H9 (cell line): ENCODE measurements around the gene KPNA2. TPM values are rescaled to one million over a fixed set of nuclear protein-coding genes. Genes with fewer than 3 reads are reported as not detected.

Experiments
- DNase-seq: peaks from one replicate; pipeline ENCODE4 v3.0.0-alpha.2; 2017
- H2AFZ ChIP-seq: one replicate; pipeline ENCODE4 v1.6.1; 2013; ENCODE audit warnings: mild to moderate bottlenecking, low read length, control low read depth, moderate library complexity
- H2AK5ac ChIP-seq: 2 replicates; pipeline ENCODE4 v1.6.1; 2013; ENCODE audit warnings: low read length, control low read depth, mixed read lengths; ENCODE audit not compliant: insufficient read length
- H2BK120ac ChIP-seq: one replicate; pipeline ENCODE4 v1.6.1; 2013; ENCODE audit warnings: low read depth, mild to moderate bottlenecking, low read length, control low read depth, inconsistent platforms; ENCODE audit not compliant: poor library complexity, severe bottlenecking
- H2BK12ac ChIP-seq: 2 replicates; pipeline ENCODE4 v1.6.1; 2013; ENCODE audit warnings: low read length, control low read depth, mixed read lengths, low read depth; ENCODE audit not compliant: insufficient read length
- H2BK15ac ChIP-seq: 2 replicates; pipeline ENCODE4 v1.6.1; 2013; ENCODE audit warnings: low read depth, low read length, control low read depth
- H2BK20ac ChIP-seq: one replicate; pipeline ENCODE4 v1.6.1; 2013; ENCODE audit warnings: low read depth, mild to moderate bottlenecking, low read length, control low read depth, inconsistent platforms; ENCODE audit not compliant: poor library complexity, severe bottlenecking
- H2BK5ac ChIP-seq: 2 replicates; pipeline ENCODE4 v1.6.1; 2013; ENCODE audit warnings: low read length, control low read depth, mixed read lengths; ENCODE audit not compliant: insufficient read length
- H3K14ac ChIP-seq: 2 replicates; pipeline ENCODE4 v1.6.1; 2013; ENCODE audit warnings: low read length, control low read depth; ENCODE audit not compliant: insufficient read depth
- H3K18ac ChIP-seq: 2 replicates; pipeline ENCODE4 v1.6.1; 2013; ENCODE audit warnings: low read depth, mild to moderate bottlenecking, mixed read lengths, low read length, control low read depth; ENCODE audit not compliant: insufficient read length
- H3K23ac ChIP-seq: 2 replicates; pipeline ENCODE4 v1.6.1; 2013; ENCODE audit warnings: low read length, control low read depth, mixed read lengths, low read depth; ENCODE audit not compliant: insufficient read length
- H3K23me2 ChIP-seq: 2 replicates; pipeline ENCODE4 v1.6.1; 2013; ENCODE audit warnings: low read depth, mild to moderate bottlenecking, mixed read lengths, low read length, control low read depth; ENCODE audit not compliant: insufficient read length, poor library complexity, severe bottlenecking
- H3K27ac ChIP-seq: 2 replicates; pipeline ENCODE4 v1.5.1; 2013; ENCODE audit warnings: low read length, control low read depth, mixed read lengths, low read depth; ENCODE audit not compliant: insufficient read length
- H3K27me3 ChIP-seq: 2 replicates; pipeline ENCODE4 v1.6.1; 2013; ENCODE audit warnings: low read length, control low read depth, inconsistent platforms; ENCODE audit not compliant: insufficient read depth
- H3K4ac ChIP-seq: 2 replicates; pipeline ENCODE4 v1.6.1; 2013; ENCODE audit warnings: low read depth, mild to moderate bottlenecking, control low read depth, inconsistent platforms, low read length, moderate library complexity
- H3K4me1 ChIP-seq: 2 replicates; pipeline ENCODE4 v1.6.1; 2013; ENCODE audit warnings: low read length, control low read depth, inconsistent platforms; ENCODE audit not compliant: insufficient read depth
- H3K4me2 ChIP-seq: 2 replicates; pipeline ENCODE4 v1.6.1; 2013; ENCODE audit warnings: low read length, control low read depth, mixed read lengths; ENCODE audit not compliant: insufficient read length, insufficient read depth
- H3K56ac ChIP-seq: 2 replicates; pipeline ENCODE4 v1.6.1; 2013; ENCODE audit warnings: low read depth, mild to moderate bottlenecking, mixed read lengths, low read length, control low read depth; ENCODE audit not compliant: insufficient read length
- H3K79me1 ChIP-seq: 2 replicates; pipeline ENCODE4 v1.6.1; 2013; ENCODE audit warnings: low read depth, mild to moderate bottlenecking, moderate library complexity, low read length, control low read depth, inconsistent platforms; ENCODE audit not compliant: insufficient read depth, poor library complexity, severe bottlenecking
- H3K79me2 ChIP-seq: 2 replicates; pipeline ENCODE4 v1.6.1; 2013; ENCODE audit warnings: low read length, control low read depth, inconsistent platforms; ENCODE audit not compliant: insufficient read depth
- H3K9ac ChIP-seq: 2 replicates; pipeline ENCODE4 v1.6.1; 2013; ENCODE audit warnings: low read length, control low read depth, mixed read lengths; ENCODE audit not compliant: insufficient read length; ENCODE audit errors: extremely low read depth
- H3K9me3 ChIP-seq: one replicate; pipeline ENCODE4 v1.6.1; 2013; ENCODE audit warnings: low read depth, low read length, inconsistent platforms; ENCODE audit not compliant: control insufficient read depth
- H3T11ph ChIP-seq: one replicate; pipeline ENCODE4 v1.6.1; 2013; ENCODE audit warnings: mild to moderate bottlenecking, low read length, control low read depth, inconsistent platforms
- H4K20me1 ChIP-seq: one replicate; pipeline ENCODE4 v1.6.1; 2013; ENCODE audit not compliant: control insufficient read depth, insufficient read length, insufficient read depth
- H4K5ac ChIP-seq: 2 replicates; pipeline ENCODE4 v1.6.1; 2013; ENCODE audit warnings: low read depth, mild to moderate bottlenecking, mixed read lengths, low read length, control low read depth; ENCODE audit not compliant: insufficient read length
- H4K8ac ChIP-seq: replicated peaks from 2 replicates; pipeline ENCODE4 v1.6.1; 2013; ENCODE audit warnings: low read length, control low read depth, mixed read lengths, low read depth; ENCODE audit not compliant: insufficient read length
- H4K91ac ChIP-seq: 2 replicates; pipeline ENCODE4 v1.6.1; 2013; ENCODE audit warnings: low read depth, mild to moderate bottlenecking, moderate library complexity, mixed read lengths, low read length, control low read depth; ENCODE audit not compliant: insufficient read length
- H3K27ac Mint-ChIP-seq, 3 experiments: 2 replicates in 2 of 3; 3 replicates in 1 of 3; pipeline ENCODE4 v1.8.0; 2020 to 2021; ENCODE audit warnings: mixed read lengths in 3 of 3, mild to moderate bottlenecking in 1 of 3, moderate library complexity in 1 of 3
- H3K27me3 Mint-ChIP-seq: 2 replicates; pipeline ENCODE4 v1.8.0; 2021; ENCODE audit warnings: low read depth, mild to moderate bottlenecking, moderate library complexity, mixed read lengths
- H3K36me3 Mint-ChIP-seq, 3 experiments: 2 replicates in 2 of 3; 3 replicates in 1 of 3; pipeline ENCODE4 v1.8.0; 2020 to 2021; ENCODE audit warnings: low read depth in 3 of 3, mixed read lengths in 3 of 3; ENCODE audit not compliant: insufficient read depth in 1 of 3
- H3K4me1 Mint-ChIP-seq, 2 experiments: 2 replicates each; pipeline ENCODE4 v1.8.0; 2020; ENCODE audit warnings: mixed read lengths in 2 of 2
- H3K4me3 Mint-ChIP-seq, 2 experiments: 2 replicates in 1 of 2; 3 replicates in 1 of 2; pipeline ENCODE4 v1.8.0; 2020 to 2021; ENCODE audit warnings: mild to moderate bottlenecking in 2 of 2, mixed read lengths in 2 of 2, moderate library complexity in 1 of 2
- H3K9me3 Mint-ChIP-seq, 2 experiments: 2 replicates in 1 of 2; 3 replicates in 1 of 2; pipeline ENCODE4 v1.8.0; 2020; ENCODE audit warnings: mild to moderate bottlenecking in 2 of 2, mixed read lengths in 2 of 2, moderate library complexity in 1 of 2
- CTCF ChIP-seq: fragments of 200-600 bp; sonication (generic); conservative IDR thresholded peaks from 3 replicates; pipeline ENCODE4 v1.8.0; 2021; ENCODE audit warnings: antibody characterized with exemption, mild to moderate bottlenecking
- WGBS: extraction: QIAGEN DNeasy Blood & Tissue Kit; methylation state at CpG from one replicate; pipeline ENCODE4 v1.1.7; 2013; ENCODE audit warnings: missing lambda C conversion rate, low lambda C conversion rate, mixed read lengths; ENCODE audit not compliant: insufficient read length; ENCODE audit errors: extremely low coverage; 5-methylcytosine and 5-hydroxymethylcytosine counted together
- total RNA-seq: library from RNA; stranded (reverse); gene quantifications from 2 replicates; pipeline ENCODE4 v1.2.1, GENCODE V29; 2021

Gene KPNA2
- total RNA-seq, 1 experiment from 2014 or later, result 432 TPM

- H2BK12ac ChIP-seq, result no peak overlapping the region
- peaks cover 40% of the 10 kb centered on the region for H3K27me3 Mint-ChIP-seq
- no peak overlapping the region for H2BK5ac ChIP-seq
- H3K79me2 ChIP-seq, result no peaks in the 10 kb centered on the region
- peaks cover 28 to 34% of the 10 kb centered on the region in 2 experiments for H3K4me1 Mint-ChIP-seq
- no peak overlapping the region for H4K8ac ChIP-seq
- H3K23ac ChIP-seq, result no peak overlapping the region
- no peak overlapping the region for H2BK20ac ChIP-seq
- no peak overlapping the region for H3K56ac ChIP-seq
- peaks cover 6% of the 10 kb centered on the region; the same call in 1 of the 2 replicates for H3K27me3 ChIP-seq
- WGBS, result no CpG with 5 or more reads among the region's 9 CpGs
- no peak overlapping the region for H4K5ac ChIP-seq
- H3K14ac ChIP-seq, result no peak overlapping the region
- no peak overlapping the region for H3K27ac ChIP-seq
- peaks cover 14% of the 10 kb centered on the region for H3K23me2 ChIP-seq
- H3T11ph ChIP-seq, result no peak overlapping the region
- 0 out of 7 replicates have a peak overlapping the region, but pooled peaks of 1 of the 3 experiments have one; percentile 12 for H3K27ac Mint-ChIP-seq
- H3K9me3 Mint-ChIP-seq, result peaks cover 2% of the 10 kb centered on the region in 2 experiments; a peak in 3 of 5 replicates
- no peak overlapping the region for H3K18ac ChIP-seq
- no peaks in the 10 kb centered on the region for H4K20me1 ChIP-seq
- no peak overlapping the region for H2AFZ ChIP-seq
- no peak overlapping the region for H2BK15ac ChIP-seq
- H3K4ac ChIP-seq, result no peak overlapping the region
- H3K4me3 Mint-ChIP-seq, result peak overlapping the region; percentile 78 to 92
- H2BK120ac ChIP-seq, result no peak overlapping the region
- peak overlapping the region; percentile 95 for H3K4me2 ChIP-seq
- DNase-seq, result peak; percentile 20
- no peak overlapping the region for H4K91ac ChIP-seq
- no peak overlapping the region for H2AK5ac ChIP-seq
- no peak for TF ChIP-seq CTCF
- no peak overlapping the region for H3K9ac ChIP-seq
- peaks cover 4% of the 10 kb centered on the region; the same call in 1 of the 2 replicates for H3K4me1 ChIP-seq
- no peaks in the 10 kb centered on the region for H3K79me1 ChIP-seq
- H3K36me3 Mint-ChIP-seq, result peaks cover 3 to 6% (median 5%) of the 10 kb centered on the region in 3 experiments; a peak in 3 of 7 replicates
- no peaks in the 10 kb centered on the region for H3K9me3 ChIP-seq
Measured at GRCh38 chr17:67994817-67995569, 40.5 kb upstream of the KPNA2 start.
